ENCODE data around the gene RRAGC.

DNA sequence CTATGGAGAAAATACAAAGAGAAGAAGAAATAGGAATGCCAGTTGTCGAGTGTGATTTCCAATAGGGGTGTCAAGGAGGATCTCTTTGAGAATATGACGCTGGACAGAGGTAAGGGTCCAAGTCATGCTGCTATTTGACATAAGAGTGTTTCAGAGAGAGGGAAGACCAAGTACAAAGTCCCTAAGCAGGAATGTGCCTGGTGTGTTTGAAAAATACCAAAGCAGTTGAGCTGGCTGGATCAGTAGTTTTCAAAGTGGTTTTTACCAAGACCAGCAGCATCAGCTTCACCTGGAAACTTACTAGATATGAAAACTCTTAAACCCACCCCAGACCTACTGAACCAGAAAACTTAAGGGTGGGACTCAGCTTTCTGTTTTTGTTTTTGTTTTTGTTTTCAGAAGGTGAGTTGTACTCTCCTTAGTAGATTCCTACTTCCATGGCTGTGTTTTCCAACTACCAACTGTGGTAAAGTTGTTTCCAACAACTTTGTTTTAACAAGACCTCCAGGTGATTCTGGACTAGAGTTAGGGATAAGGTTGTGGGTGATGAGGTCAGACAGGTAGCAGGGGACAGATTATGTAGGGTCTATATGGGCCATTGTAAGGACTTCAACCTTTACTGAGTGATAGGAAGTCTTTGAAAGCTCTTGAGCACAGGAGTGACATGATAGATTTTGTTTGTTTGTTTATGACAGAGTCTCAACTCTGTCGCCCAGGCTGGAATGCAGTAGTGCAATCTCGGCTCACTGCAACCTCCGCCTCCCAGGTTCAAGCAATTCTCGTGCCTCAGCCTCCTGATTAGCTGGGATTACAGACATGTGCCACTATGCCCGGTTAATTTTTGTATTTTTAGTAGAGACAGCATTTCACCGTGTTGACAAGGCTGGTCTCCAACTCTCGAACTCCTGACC lies 29.1 kb upstream of the RRAGC start:
- TF ChIP-seq, protein P1, sequence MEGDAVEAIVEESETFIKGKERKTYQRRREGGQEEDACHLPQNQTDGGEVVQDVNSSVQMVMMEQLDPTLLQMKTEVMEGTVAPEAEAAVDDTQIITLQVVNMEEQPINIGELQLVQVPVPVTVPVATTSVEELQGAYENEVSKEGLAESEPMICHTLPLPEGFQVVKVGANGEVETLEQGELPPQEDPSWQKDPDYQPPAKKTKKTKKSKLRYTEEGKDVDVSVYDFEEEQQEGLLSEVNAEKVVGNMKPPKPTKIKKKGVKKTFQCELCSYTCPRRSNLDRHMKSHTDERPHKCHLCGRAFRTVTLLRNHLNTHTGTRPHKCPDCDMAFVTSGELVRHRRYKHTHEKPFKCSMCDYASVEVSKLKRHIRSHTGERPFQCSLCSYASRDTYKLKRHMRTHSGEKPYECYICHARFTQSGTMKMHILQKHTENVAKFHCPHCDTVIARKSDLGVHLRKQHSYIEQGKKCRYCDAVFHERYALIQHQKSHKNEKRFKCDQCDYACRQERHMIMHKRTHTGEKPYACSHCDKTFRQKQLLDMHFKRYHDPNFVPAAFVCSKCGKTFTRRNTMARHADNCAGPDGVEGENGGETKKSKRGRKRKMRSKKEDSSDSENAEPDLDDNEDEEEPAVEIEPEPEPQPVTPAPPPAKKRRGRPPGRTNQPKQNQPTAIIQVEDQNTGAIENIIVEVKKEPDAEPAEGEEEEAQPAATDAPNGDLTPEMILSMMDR (IDR thresholded peaks at IDR 0.05) = no peak
- TF ChIP-seq POLR2A (IDR thresholded peaks at IDR 0.05) = no peak

Measured in adrenal gland (tissue), 5 donors.